ENCODE measurements around the gene IL1RL2.
A peak's percentile ranks its signal among the peaks of the same experiment; 100 is the strongest.

Gene IL1RL2

DNA sequence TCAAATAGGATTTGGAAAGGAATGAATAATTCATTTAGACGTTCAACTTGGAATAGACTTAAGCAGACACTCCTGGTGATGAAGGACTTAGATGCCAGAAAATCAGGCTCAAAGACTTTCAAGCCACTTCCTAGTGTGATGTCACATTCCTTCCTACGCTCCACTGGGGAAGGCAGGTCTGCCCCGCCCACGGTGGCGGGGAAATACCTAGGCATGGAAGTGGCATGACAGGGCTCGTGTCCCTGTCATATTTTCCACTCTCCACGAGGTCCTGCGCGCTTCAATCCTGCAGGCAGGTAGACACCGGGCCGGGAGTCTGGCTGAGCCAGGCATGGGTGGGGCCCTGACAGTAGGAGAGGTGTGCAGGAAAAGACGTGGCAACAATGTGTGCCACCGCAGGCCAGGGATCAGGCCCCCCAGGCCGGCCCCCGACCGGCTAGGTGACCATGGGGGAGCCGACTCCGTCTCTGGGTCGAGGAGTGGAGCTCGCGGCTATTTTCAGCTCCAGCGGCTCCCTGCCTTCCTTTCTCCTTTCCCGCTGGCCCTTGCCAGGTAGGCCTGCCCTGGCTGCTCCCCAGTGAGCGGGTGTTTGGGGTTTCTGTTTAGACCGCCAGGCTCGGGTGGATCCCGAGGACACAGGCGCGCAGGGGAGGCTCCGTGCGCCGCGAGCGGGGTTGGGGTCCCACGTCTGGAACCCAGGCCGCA lies at the start of gene IL1RL2:
IL1RL2 (plus strand) TSS at position 233 of the 705 bp plus-strand sequence. CDS start 845 bp downstream, outside the sequence.
- no peak for DNase-seq (ENCODE audit: low spot score)

DNA sequence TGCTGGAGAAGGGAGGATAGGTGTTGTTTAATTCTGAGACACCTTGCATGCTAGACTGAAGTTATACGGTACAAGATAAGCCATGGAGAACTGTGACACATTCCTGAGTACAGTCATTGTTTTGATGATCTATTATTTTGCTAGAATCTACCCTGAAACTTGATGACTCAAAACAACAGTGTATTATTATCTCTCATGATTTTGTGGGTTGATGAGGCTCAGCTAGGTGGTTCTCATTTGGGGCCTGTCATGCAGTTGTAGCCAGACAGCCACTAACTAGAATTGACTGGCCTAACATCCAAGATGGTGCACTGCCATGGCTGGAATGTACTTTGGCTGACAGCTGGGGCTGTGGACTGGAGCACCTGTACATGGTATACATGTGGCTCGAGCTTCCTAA lies 49.7 kb upstream of the IL1RL2 start:
- DNase-seq (ENCODE audit: low spot score) = no peak

DNA sequence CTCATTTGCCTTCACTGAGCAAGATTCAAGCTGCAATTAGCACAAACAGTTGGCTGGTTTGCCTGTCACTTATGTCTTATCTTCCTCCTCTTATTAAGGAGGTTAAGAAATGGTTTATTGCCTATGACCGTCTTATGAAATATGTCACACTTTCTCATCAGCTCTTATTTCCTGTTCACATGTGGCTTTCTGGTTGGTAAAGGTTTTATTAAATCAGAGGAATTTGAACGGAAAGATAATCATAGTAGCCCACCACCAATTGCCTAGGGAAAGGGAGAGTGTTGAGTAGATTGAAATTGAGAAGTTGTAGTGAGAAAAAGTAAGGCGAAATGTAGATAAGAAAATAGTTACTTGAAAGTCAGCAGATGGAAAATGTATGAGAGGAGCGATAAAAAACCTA lies 48.5 kb upstream of the IL1RL2 start:
- no peak for DNase-seq (ENCODE audit: low spot score)

DNA sequence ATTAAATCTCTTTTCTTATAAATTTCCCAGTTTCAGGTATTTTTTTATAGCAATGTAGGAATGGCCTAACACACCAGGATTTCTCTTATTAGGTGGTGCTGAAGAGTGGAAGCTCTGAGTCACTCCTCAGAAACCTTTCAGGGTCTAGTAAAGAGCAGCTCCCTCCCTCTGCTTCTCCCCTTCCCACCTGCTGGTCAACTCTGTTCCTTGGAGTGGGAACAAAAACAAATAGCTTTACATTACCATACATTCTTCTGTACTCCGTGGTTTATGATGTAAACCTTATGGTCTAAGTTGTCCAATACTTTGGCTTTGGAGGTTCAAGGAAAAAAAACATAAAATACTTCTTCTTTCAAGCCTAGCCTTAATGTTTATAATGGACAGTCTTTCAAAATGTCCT lies 47.0 kb upstream of the IL1RL2 start:
- DNase-seq (ENCODE audit: low spot score) = no peak

DNA sequence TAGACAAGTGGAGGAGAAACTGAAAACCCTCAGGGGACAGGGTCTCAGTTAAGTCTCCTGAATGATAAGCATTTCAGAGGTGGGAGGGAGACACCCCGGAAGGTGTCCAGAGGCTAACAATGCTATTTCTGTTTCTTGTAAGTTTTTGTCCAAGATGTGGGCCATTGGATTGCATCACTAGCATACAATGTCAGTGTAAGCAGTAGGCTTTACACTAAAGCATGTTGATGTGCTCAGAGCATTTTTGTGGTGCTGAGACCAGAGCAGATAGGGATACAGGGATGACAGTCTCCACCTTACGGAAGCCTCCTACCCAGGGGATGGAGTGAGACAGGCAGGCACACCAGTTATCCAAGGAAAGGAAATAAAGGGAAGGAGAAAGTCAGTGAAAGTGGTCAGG lies 46.4 kb upstream of the IL1RL2 start:
- DNase-seq (ENCODE audit: low spot score) = no peak

DNA sequence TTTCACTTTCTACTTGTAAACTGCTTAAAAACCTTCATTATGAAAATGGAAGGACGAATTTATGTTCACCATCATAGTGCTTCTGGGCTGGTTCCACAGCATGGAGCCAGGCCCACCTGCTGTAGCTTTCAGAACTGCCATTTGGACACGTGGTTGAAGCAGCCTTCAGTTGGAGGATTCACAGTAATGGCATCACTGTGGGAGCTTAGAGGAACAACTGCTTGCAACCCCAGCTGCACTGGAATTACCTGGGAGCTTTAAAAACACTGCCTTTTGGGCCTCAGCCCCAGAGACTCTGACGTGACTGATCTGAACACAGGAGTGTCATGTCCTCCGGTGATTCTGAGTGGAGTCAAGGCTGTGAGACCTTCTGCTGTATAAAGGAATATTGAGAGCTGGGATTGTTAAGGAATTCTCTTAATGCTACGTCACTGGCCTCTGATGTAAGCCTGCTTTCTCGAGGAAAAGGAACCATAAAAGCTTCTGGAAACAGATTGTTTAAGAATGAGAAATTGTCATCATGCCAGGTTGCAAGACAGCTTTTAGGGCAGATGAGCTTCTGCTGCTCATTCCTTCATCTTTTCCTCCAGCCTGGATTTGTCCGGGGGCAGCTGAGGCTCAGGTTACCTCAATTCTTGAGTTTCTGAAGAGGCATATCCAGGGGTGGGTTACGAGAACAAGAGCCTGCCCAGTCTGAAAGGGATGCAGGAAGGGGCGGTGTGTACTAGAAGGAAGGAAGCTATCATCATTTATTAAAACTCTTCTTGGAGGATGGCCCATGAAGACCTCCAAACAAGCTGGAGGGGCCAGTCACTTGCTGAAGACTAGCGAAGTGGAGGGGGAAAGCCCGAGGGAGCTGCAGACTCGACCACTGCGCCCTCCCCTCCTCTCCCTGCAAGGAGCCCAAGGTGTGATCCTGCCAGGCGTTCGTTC lies 45.5 kb upstream of the IL1RL2 start:
- no peak for DNase-seq (ENCODE audit: low spot score)

DNA sequence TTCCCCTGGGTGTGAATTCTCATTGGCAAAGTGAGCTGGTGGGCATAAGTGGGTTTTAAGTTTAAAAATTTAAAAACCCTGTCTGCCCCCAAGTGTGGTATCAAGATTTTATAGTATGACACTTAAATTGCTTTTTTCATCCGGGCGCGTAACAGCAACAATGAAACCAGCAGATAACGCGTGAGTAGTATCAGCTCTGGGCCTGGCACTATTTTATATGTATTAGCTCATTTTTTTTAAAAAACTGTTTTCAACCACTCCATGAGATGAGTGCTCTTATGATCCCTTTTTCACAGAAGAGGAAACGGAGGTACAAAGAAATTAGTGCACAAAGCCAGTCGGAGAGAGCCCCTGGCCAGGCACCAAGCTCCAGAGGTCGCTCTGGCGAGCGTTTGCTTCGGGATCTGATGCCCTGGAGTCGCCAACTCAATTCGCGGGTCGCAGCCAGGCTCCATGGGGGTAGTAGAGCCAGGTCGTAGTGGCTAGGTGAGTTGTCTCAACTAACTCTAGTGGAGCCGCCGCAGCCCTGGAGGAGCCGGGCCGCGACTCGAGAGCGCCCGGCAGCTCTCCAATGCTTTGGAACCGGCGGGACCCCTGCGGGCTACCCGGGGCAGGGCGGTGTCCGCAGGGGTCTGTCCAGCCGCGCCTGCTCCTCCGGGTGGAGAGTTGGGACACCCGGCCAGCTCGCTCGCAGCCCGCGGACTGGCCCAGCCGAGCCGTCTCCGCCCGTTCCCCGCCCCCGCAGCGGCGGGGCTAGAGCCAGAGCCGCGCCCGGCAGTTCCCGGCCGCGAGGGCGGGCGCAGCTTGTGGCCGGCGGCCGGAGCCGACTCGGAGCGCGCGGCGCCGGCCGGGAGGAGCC lies 44.6 kb upstream of the IL1RL2 start, which contains the start of gene IL1R1:
IL1R1 (plus strand) TSS at position 777 of the 859 bp plus-strand sequence. CDS start 14,979 bp downstream, outside the sequence.
- peak; percentile 88 for DNase-seq (ENCODE audit: low spot score)

DNA sequence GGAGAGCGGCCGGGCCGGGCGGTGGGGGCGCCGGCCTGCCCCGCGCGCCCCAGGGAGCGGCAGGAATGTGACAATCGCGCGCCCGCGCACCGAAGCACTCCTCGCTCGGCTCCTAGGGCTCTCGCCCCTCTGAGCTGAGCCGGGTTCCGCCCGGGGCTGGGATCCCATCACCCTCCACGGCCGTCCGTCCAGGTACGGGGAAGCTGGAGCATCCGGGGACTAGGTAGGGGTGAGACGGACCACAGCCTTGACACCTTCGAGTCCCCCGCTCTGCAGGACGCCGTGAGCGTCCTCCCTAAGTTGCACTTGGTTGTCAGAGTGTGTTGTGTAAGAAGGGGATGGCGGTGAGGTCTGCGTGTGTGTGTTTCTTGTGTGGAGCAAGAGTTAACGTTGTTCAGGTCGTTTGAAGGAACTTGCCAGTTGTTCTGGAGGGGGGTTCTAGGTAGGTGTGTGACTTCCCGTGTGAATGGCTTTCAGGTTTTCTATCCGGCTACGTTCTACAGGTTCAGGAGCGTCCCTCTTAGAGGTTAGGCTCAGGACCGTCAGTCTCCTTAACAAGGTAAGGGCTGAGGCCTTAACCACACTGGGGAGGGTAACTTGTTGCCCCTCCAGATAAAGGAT lies 43.9 kb upstream of the IL1RL2 start:
- DNase-seq (ENCODE audit: low spot score) = peak; percentile 71

DNA sequence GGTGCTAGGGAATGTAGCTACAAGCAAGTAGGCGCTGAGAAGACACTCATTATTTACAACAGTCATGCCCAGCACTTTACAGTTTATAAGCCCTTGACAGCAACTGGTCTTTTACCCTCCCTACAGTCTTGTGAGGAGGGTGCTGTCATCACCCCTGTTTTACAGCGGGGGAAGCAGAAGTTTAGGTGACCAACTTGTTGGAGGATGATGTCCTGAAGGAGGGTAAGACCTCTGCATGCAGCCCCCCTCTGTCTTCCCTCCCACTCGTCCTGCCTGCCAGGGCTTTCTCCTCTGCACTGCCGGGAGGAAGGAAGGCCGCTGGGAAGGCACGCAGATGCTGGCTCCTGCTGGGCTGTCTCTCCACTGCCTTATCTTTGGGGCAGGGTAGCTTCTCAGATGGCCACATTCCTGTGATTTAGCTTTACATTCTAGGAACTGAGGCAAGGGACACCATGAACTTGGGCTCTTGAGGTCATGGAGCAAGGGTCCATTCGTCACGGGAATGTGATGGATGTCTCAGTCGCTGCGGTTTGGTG lies 43.3 kb upstream of the IL1RL2 start:
- no peak for DNase-seq (ENCODE audit: low spot score)

DNA sequence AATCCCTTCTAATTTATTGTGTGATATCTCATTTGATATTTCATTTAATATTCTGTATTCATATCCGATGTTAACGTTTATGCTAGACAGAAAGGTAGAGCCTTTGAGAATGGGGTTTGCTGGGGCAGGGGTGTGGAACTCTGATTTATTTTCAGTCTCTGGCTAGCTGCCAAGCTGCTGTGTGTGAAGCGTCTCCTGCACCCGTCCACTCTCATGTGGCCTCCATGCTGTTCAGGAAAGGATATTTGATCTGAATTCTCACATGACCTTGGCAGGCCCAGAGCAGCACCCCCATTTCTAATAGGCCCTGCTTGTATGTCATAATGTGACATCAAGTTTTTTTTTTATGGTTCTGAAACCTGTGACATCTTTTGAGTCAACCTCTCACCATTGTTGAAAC lies 42.7 kb upstream of the IL1RL2 start:
- no peak for DNase-seq (ENCODE audit: low spot score)

DNA sequence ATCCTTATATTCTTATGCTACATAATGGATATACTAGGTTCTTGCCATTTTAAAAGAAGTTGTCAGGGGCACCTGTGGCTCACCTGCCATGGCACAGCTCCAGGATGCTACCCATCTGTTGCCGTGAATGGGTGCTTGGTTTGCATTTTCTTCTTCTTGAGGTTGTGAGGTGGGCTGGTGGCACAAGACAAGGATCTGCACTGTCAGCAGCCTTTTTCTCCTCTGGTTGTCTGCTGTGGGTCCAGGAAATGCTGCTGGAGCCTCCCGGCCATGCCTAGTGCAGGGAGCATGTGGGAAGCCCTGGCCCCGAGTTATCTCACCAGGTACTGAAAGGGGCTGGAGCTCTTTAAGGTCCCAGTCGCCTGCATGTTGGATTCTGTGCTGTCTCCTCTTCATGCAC lies 41.7 kb upstream of the IL1RL2 start:
- no peak for DNase-seq (ENCODE audit: low spot score)

DNA sequence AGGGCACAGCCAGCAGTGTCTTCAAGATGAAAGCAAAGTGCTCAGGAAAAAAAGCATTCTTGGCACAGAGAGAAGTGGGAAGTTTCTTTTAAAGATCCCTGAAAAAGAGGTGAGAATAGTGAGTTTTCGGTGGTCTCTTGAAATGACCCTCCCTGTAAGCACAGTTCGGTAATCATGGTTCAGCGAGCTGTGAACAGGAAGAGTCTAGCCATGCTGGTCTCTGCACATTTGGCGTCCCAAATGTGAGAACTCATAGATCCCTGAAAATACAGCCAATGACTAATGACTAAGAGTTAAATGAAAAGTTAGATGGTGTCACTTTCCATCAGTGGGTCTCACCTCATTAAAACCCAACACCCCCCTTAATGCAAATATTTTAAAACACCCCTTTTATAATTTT lies 40.9 kb upstream of the IL1RL2 start:
- no peak for DNase-seq (ENCODE audit: low spot score)

DNA sequence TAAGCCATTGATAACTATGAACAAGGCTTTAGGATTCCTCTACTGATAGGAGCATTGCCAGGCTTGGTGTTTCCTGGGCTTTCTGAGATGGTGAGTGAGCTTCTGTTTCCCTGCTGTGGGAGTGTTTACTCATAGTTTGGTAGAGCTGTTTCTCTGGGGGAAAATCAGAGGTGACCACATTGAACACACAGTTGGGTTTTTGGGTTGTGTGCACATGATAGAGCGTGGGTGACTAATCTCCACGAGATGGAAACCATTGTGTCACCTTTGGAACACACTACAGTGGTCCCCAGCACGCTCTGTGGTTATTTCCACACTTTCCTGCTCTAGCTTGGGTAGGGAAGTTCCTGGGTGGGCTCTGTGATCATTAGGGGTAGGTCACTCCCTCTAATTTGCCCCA lies 38.9 kb upstream of the IL1RL2 start:
- no peak for DNase-seq (ENCODE audit: low spot score)

DNA sequence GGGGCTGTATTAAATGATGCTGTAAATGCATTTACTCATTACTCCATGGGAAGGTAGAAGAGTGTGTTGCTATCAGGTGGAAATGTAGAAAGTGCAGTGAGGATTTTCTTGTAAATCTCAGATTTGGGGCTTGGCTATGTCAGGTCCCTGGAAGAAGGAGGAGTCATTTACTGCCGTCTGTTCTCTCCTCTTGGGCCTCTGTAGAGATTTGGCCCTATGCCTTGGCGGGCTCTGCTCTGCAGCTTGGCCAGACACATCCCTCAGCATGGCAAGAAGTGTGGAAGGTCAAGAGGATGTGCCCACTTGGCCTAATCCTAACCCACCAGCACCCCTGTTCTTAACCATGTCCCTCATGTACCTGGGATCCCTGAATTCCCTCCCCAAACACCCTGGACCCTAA lies 37.6 kb upstream of the IL1RL2 start:
- no peak for DNase-seq (ENCODE audit: low spot score)

DNA sequence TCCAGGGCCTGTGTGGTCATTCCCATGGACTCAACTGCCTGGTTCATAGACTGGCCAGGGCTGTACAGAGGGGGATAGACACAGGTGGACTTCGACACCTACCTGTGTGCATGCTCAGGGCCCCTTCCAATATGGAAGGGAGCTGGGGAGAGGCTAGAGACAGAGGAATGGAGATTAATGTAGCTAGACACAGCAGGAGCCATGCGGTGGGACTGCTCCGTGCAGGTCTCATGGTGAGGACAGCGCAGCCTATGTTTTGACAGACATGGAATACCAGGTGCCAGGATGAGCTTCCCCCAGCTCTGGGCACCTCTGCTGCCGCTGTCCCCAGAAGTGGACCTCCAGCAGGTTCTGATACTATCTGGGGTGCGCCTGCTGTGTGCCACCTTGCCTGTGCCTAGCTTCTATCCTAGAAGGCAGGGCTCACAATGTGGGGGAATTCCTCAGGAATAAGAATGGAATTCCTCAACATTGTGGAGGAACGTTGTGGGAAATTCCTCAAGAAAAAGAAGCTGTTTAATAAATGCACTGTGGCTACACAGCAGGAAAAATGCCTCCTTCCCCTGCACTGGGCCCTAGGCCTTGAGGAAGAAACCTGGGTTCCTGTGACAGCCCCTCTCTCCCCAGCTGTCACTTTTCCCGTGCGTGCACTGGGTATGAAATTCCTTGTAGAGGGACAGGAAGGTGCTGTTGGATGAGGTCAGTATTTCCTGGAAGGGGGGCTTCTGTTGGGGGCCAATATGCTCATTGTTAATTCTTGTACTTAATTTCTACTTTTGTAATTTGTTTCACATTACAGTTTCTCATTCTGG lies 37.0 kb upstream of the IL1RL2 start:
- DNase-seq (ENCODE audit: low spot score) = no peak

DNA sequence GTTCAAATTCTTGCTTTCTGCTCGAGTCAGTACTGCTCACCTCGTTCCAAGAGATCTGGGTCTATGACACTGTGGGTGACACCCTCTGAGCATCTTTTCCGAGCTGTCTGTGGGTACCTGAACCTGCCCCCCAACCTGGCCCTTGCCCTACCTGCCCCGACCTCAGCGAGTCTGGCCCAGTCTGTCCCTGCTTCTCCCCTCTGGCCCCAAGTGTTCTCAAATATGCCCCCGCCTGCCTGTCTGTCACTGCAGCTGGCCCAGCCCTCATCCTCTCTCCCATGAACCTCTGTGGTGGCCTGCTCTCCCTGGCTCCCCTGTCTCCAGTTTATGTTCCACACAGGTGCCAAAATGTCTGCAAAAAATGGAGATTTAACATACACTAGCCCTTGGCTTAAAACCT lies 32.5 kb upstream of the IL1RL2 start:
- no peak for DNase-seq (ENCODE audit: low spot score)

DNA sequence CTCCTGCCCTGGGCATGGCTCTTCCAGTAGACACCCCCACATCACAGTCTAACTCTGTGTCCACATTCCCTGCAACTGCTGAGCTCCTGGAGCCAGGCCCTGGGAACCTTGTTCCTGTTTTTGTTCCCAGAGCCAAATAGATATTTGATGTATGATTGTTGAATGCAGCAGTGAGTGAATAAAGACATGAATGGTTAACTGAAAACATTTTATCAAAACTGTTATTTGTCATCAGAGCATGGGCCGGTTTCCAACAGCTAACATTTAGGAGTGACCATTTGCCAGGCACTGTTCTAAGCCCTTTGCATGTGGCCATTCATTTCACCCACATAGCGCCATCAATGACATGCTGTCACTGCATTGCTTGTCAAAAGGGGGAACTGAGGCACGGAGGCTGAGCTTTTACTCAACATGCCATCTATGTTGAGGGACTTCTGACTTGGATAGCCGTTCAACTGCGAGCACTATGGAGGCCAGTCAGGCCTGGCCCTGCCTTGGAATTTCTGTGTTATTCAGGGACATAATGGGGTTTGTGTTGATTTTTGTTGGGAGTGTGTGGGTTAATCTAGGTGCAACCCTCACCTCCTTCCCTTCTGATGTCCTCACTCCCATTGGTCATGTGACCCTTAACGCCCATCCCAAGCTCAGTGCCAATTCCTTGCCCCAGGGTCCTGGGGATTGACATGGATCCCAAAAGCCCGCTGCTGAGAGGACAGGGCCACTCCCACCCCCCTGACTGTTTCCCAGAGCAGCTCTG lies 31.7 kb upstream of the IL1RL2 start:
- no peak for DNase-seq (ENCODE audit: low spot score)

DNA sequence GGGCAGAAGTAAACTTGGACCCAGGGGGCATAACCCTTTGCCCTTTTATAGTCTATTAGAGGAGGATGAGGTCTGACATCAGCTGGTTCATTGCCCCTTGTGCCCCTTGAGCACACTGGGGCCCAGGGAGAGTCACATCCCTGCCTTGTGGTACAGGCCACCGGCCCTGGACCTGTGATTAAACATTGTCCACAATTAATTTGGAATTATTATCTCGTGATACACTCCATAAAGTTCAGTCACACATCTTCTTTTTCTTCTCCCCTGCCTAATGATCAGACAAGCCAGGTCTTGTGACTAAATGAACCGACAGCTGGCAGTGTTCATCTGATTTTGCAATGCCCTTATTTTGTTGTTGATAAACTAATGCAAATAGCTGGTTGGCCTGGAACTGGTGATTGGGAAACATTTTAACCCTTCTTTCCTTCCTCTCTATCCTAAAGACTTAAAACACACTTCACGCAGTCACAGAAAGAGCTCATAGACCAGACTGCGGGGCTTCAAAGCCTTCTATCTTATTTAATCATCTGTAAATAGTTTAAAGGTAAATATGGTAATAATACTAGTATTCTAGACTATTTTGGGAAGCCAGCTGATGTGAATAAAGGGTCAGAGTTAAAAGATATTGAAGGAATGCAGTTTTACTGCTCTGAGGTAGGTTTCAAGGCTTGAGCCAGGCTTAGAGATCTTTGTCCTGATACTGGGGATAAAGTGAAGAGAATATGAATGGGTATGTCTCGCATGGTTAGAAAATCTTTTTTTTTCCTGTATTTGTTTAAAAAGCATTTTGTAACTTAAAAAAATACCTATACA lies 30.9 kb upstream of the IL1RL2 start:
- no peak for DNase-seq (ENCODE audit: low spot score)
